C4-2B (cell line): Measurements from ENCODE around the gene OXLD1.
A peak's percentile ranks its signal among the peaks of the same experiment; 100 is the strongest.

Experiments
- H3K27ac ChIP-seq: fragments of 450-650 bp; 2 replicates; pipeline ENCODE4 v1.5.1; 2017
- ZFX ChIP-seq: fragments of 450-650 bp; IDR thresholded peaks from 2 replicates; pipeline ENCODE4 v1.6.1; 2017
- TF ChIP-seq, protein P1 (sequence below): fragments of 450-650 bp; conservative IDR thresholded peaks from 2 replicates; pipeline ENCODE4 v1.5.1; 2017; ENCODE audit warnings: mild to moderate bottlenecking

Gene OXLD1

DNA sequence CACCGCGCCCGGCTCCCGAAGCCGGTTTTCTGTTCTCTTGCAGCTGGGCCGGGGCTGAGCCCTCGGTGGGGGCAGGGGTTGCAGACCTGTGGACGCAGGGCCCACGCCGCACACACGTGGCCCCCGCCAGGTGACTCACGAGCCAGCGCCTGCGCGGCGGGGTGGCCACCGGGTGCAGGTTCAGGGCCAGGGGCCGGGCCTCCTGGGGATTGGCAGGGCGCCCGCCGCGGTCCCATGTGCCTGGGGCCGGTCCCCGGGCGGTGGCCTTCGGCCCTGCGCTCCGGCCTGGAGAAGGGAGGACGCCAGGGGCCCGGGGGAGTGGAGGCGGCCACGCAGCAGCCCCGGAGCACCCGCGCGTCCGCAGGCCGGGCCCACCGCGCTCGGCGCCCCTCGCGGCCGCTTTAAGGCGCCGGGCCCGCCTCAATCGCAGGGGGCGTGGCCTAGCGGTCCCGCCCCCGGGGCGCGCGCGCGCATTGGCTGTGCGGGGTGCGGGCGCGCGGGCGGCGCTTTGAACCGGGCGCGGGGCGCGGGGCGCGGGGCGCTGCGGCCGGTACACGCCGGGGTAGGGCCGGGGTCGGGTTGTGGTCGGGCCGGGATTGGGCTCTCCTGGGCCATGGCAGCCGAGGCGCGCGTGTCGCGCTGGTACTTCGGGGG is 45.5 kb upstream of the OXLD1 start, which contains the start of gene SLC25A10:
SLC25A10 (plus strand) TSS at position 471 of the 654 bp plus-strand sequence; CDS start at position 614, 143 bp downstream.
- TF ChIP-seq, protein P1, sequence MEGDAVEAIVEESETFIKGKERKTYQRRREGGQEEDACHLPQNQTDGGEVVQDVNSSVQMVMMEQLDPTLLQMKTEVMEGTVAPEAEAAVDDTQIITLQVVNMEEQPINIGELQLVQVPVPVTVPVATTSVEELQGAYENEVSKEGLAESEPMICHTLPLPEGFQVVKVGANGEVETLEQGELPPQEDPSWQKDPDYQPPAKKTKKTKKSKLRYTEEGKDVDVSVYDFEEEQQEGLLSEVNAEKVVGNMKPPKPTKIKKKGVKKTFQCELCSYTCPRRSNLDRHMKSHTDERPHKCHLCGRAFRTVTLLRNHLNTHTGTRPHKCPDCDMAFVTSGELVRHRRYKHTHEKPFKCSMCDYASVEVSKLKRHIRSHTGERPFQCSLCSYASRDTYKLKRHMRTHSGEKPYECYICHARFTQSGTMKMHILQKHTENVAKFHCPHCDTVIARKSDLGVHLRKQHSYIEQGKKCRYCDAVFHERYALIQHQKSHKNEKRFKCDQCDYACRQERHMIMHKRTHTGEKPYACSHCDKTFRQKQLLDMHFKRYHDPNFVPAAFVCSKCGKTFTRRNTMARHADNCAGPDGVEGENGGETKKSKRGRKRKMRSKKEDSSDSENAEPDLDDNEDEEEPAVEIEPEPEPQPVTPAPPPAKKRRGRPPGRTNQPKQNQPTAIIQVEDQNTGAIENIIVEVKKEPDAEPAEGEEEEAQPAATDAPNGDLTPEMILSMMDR: no peak
- no peak; the same call in 1 of the 2 replicates for TF ChIP-seq ZFX
- H3K27ac ChIP-seq: peak within 1 kb of the TSS; percentile 98

DNA sequence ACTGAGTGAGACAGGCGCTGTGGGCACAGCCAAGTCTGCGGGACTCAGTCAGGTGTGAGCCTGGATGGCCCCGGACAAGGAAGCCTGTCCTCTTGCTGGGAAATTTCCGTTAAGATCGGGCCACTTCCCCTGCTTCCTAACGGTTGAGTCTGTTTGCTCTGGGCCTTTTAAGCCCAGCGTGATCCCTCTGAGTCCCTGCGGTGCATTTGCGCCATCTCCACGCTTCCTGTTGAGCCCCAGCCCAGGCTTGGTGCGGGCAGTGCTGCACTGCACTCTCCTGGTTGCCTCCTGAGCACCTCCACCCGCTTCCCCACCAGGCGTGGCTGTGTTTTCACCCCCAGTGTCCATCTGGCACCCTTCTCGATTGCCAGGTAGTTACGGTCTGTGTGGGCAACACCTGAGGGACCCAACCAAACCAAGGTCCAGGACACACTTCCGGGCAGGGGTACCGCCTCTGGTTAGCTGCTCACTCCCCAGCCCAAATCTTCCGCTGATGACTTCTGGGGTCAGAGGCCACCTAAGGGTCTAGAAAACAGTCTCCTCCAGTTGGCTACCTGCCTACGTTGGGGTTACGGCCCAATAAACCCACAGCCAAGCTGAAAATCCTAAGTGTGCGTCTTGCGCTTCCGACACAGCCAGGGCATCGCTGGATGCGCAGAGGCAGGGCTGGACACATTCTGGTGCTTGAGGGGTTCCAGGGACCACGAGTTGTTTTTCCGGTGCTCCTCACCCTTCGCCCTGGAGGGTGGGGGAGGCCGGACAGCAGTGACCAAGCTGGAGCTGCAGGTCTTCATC is 44.3 kb upstream of the OXLD1 start:
- H3K27ac ChIP-seq: peak overlapping the region; percentile 98
- no peak for TF ChIP-seq ZFX
- TF ChIP-seq, protein P1: no peak

DNA sequence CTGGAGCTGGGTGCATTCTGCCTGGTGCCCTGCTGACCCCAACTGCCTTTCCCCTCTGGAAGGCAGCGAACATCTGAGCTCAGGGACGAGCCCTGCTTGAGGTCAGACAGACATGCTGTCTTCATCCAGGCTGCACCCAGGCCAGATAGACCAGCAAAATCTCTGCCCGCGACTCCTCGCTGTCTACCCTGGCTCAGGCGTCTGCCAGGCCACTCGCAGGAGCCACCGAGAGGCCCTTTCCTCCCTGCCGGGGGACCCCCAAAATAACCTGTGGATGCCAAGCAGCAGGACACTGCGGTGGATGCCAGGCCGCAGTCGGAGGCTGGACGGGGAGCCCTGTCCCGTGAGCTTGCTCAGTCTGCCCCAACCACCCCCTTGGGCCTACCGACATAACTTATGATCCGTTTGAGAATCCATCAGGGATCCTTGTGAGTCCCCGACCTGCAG is 42.4 kb upstream of the OXLD1 start:
- 0 out of 2 replicates have a peak overlapping the region, but pooled peaks have one; percentile 1 for H3K27ac ChIP-seq
- no peak for TF ChIP-seq ZFX
- TF ChIP-seq, protein P1: no peak

DNA sequence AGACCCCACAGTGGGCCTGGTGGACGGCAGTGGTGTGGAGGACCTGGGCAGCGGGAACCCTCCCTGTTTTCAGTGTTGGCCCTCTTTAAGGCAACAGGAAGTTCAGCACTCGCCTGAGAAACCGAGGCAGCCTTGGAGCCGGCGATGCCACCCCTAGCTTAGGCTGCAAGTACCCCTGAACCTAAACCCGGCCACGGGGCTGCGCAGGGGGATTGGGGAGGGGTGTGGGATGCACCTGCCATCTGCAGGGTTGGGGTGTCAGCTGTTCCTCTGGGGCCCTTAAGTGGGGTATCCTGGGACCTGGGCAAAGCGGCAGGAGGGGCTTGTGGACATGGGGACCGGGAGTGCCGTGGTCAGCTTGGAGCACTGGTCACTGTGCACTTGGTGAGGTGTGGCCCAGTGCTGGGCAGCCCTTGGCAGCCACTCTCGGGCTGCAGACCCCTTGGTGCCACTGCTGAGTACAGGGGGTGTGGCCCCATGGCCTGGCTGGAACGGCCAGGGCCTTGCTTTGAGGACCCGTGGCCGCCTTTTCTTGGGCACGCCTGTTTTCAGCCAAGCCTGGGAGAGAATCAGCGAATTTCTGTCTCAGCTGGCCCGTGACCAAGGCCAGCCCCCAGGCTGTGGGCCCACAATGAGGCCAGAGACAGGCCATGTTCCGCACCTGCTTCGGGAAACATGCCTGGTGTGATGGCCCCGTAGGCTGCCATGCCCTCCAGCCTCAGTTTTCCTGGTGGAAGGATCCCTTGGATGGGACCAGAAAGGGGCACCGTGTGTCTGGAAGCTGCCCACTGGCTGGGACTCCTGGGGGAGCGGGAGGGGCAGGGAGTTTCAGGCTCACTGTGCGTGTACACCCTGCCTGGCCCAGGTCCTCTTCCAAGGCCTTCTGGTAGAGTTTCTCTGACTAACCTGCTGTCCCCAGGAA is 41.6 kb upstream of the OXLD1 start:
- 0 out of 2 replicates have a peak overlapping the region, but pooled peaks have one; percentile 1 for H3K27ac ChIP-seq
- no peak for TF ChIP-seq ZFX
- TF ChIP-seq, protein P1: no peak

DNA sequence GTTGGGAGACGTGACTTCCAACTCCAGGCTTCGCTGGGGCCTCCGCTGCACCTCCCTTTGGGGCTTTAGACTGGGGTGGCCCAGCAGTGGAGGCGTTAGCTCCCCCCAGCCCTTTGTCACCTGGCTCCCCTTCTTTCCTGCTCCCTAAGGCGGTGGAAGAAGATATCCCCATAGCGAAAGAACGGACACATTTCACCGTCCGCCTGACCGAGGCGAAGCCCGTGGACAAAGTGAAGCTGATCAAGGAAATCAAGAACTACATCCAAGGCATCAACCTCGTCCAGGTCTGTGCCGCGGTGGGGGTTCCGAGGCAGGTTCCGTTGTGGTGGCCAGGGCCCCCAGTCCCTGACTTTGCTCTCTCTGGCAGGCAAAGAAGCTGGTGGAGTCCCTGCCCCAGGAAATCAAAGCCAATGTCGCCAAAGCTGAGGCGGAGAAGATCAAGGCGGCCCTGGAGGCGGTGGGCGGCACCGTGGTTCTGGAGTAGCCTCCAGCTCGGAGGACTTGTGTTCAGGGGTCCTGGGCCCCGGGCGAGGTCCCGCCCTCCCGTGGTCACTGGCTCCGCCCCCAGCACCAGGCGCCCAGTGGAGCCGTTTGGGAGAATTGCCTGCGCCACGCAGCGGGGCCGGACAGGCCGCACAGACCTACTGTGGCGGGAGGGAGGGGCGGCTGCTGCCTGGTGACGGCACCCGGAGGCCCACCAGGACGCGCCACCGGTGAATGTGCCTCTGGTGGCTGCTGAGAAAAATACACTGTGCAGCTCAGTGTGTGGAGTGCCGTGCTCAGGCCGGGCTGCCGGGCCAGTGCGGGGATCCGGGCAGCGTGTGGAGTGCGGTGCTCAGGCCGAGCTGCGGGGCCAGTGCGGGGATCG is 40.6 kb upstream of the OXLD1 start:
- no peak for TF ChIP-seq ZFX
- TF ChIP-seq, protein P1: no peak; the same call in 1 of the 2 replicates
- H3K27ac ChIP-seq: no peak overlapping the region

DNA sequence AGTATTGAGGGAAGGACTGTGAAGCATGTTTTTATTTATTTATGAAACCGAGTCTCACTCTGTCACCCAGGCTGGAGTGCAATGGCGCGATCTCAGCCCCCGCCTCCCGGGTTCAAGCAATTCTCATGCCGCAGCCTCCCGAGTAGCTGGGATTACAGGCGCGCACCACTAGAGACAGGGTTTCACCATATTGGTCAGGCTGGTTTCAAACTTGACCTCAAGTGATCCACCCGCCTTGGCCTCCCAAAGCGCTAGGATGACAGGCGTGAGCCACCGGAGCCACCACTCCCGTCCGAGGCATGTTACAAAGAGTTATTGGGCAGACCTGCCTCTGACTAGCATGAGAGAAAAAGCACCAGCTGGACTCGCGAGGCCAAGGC is 39.8 kb upstream of the OXLD1 start:
- TF ChIP-seq, protein P1: no peak
- TF ChIP-seq ZFX: no peak
- H3K27ac ChIP-seq: no peak overlapping the region
